Uterus (tissue), 4 donors: ENCODE data around the gene TXNIP. TPM values are rescaled to one million over a fixed set of nuclear protein-coding genes. Genes with fewer than 3 reads are reported as not detected.
A peak's percentile ranks its signal among the peaks of the same experiment; 100 is the strongest.

ENCODE experiments used
- DNase-seq, 2 donors: peaks; one replicate each; pipeline ENCODE4 v3.0.0-alpha.2; 2019 to 2020
- H3K27ac ChIP-seq, 2 donors: fragments of 200-600 bp; sonication (generic); 1 replicate in 1 of 2; 2 replicates in 1 of 2; pipeline ENCODE4 v1.5.1; 2016 to 2018
- H3K27me3 ChIP-seq, 2 donors: fragments of 200-600 bp; sonication (generic); one replicate each; pipeline ENCODE4 v1.5.1; 2018 to 2019; ENCODE audit warnings: control low read depth in 1 of 2
- H3K36me3 ChIP-seq, 2 donors: fragments of 200-600 bp; sonication (generic); one replicate each; pipeline ENCODE4 v1.5.1; 2019; ENCODE audit warnings: control low read depth in 1 of 2
- H3K4me1 ChIP-seq, 2 donors: fragments of 200-600 bp; sonication (generic); one replicate each; pipeline ENCODE4 v1.5.1; 2018 to 2019; ENCODE audit warnings: control low read depth in 1 of 2
- H3K4me3 ChIP-seq, 2 donors: fragments of 200-600 bp; sonication (generic); 1 replicate in 1 of 2; 2 replicates in 1 of 2; pipeline ENCODE4 v1.5.1; 2018 to 2019; ENCODE audit warnings: mild to moderate bottlenecking in 1 of 2
- H3K9me3 ChIP-seq, 2 donors: fragments of 200-600 bp; sonication (generic); one replicate each; pipeline ENCODE4 v1.5.1; 2019; ENCODE audit warnings: control low read depth in 1 of 2
- CTCF ChIP-seq, 4 experiments: fragments of 200-600 bp in 2 of 4; fragments of 450-650 bp in 2 of 4; sonication (generic) in 2 of 4; IDR thresholded peaks; one replicate each; pipeline ENCODE4 v1.5.1; 2016 to 2019; ENCODE audit warnings: antibody characterized with exemption in 4 of 4, mild to moderate bottlenecking in 2 of 4, moderate library complexity in 1 of 4
- POLR2A ChIP-seq, 2 donors: fragments of 450-650 bp; IDR thresholded peaks; one replicate each; pipeline ENCODE4 v1.6.1; 2016; ENCODE audit warnings: antibody characterized with exemption in 2 of 2, mild to moderate bottlenecking in 1 of 2, moderate library complexity in 1 of 2
- intact Hi-C: fragments of 100-400 bp; cut with DNase I; formaldehyde crosslinking; loops from one replicate; pipeline ENCODE4 v1.15.1; 2023; ENCODE audit warnings: low total_unique reads
- total RNA-seq, 4 donors: library from RNA; depleted of rRNA in 3 of 4; stranded (reverse); fragments of >200 nt in 3 of 4; gene quantifications; one replicate each; pipeline versions ENCODE4 v1.1.0 to v1.2.4, GENCODE V29; 2014 to 2023
- donor health status: DM: yes; HTN: yes; CAD: no.

The TXNIP gene
- total RNA-seq, 4 donors from 2014 or later = 731 to 1,940 (median 1,478) TPM

- H3K4me3 ChIP-seq = no peak overlapping the region
- TF ChIP-seq CTCF (IDR thresholded peaks at IDR 0.05) = no peak
- no peak for TF ChIP-seq POLR2A (IDR thresholded peaks at IDR 0.05)
- H3K9me3 ChIP-seq = no peaks in the 10 kb centered on the region
- peak overlapping the region in 1 of 2 donors; percentile 28 for H3K27ac ChIP-seq
- H3K27me3 ChIP-seq = no peaks in the 10 kb centered on the region
- H3K36me3 ChIP-seq = no peaks in the 10 kb centered on the region
- no peaks in the 10 kb centered on the region for H3K4me1 ChIP-seq
- no peak for DNase-seq
- intact Hi-C loops = no loop called here
Observed at GRCh38 chr1:145953861-145954260, 42.5 kb downstream of the TXNIP start.

GRCh38 chr1:145952903-145953302 lies 43.5 kb downstream of the TXNIP start:
- Histone ChIP-seq H3K9me3 (no peaks in the 10 kb centered on the region), H3K27me3 (no peaks in the 10 kb centered on the region), H3K36me3 (no peaks in the 10 kb centered on the region), H3K4me1 (no peaks in the 10 kb centered on the region), H3K4me3 (no peak overlapping the region), H3K27ac (no peak overlapping the region)
- intact Hi-C loops = no loop called here
- TF ChIP-seq POLR2A (IDR thresholded peaks at IDR 0.05) (no peak), CTCF (IDR thresholded peaks at IDR 0.05) (no peak)
- no peak for DNase-seq

GRCh38 chr1:145951526-145951925 lies 44.9 kb downstream of the TXNIP start:
- H3K27me3 ChIP-seq = no peaks in the 10 kb centered on the region
- H3K9me3 ChIP-seq = no peaks in the 10 kb centered on the region
- H3K27ac ChIP-seq = no peak overlapping the region
- H3K4me3 ChIP-seq = no peak overlapping the region
- TF ChIP-seq POLR2A (IDR thresholded peaks at IDR 0.05) (no peak), CTCF (IDR thresholded peaks at IDR 0.05) (no peak)
- no peak for DNase-seq
- intact Hi-C loops = no loop called here
- no peaks in the 10 kb centered on the region for H3K36me3 ChIP-seq
- H3K4me1 ChIP-seq = no peaks in the 10 kb centered on the region

GRCh38 chr1:145949219-145949618 lies 47.2 kb downstream of the TXNIP start:
- Histone ChIP-seq H3K9me3 (no peaks in the 10 kb centered on the region), H3K27me3 (no peaks in the 10 kb centered on the region), H3K4me1 (no peaks in the 10 kb centered on the region), H3K4me3 (no peak overlapping the region), H3K27ac (peak overlapping the region; percentile 16 to 54), H3K36me3 (no peaks in the 10 kb centered on the region)
- DNase-seq = no peak
- intact Hi-C loops = no loop called here
- TF ChIP-seq CTCF (IDR thresholded peaks at IDR 0.05) = no peak
- TF ChIP-seq POLR2A (IDR thresholded peaks at IDR 0.05) = no peak

- Histone ChIP-seq H3K36me3 (no peaks in the 10 kb centered on the region), H3K9me3 (no peaks in the 10 kb centered on the region), H3K27me3 (no peaks in the 10 kb centered on the region), H3K27ac (no peak overlapping the region), H3K4me3 (no peak overlapping the region), H3K4me1 (peaks cover 0 to 5% of the 10 kb centered on the region in 2 donors)
- intact Hi-C loops = no loop called here
- TF ChIP-seq POLR2A (IDR thresholded peaks at IDR 0.05) (no peak), CTCF (IDR thresholded peaks at IDR 0.05) (no peak)
- no peak for DNase-seq
Observed at GRCh38 chr1:145947551-145947950, 48.8 kb downstream of the TXNIP start.
